K562 (cell line): ENCODE data around the gene SNX9. TPM values are rescaled to one million over a fixed set of nuclear protein-coding genes. Genes with fewer than 3 reads are reported as not detected.

Source experiments
- BCLAF1 ChIP-seq, 2 experiments: fragments of 450-650 bp in 1 of 2; IDR thresholded peaks; 2 replicates each; pipeline ENCODE4 v1.6.1; 2011 to 2017; ENCODE audit warnings: low read depth in 2 of 2, antibody characterized with exemption in 1 of 2, borderline replicate concordance in 1 of 2, low read length in 1 of 2, mild to moderate bottlenecking in 1 of 2, mixed read lengths in 1 of 2; ENCODE audit not compliant: control insufficient read depth in 1 of 2
- BRCA1 ChIP-seq, 2 experiments: fragments of 450-650 bp in 1 of 2; sonication (generic) in 1 of 2; formaldehyde crosslinking in 1 of 2; IDR thresholded peaks; 2 replicates each; pipeline versions ENCODE4 v1.5.0 to v1.6.1; 2017 to 2020; ENCODE audit warnings: mild to moderate bottlenecking in 1 of 2, missing genetic modification reagents in 1 of 2
- CEBPZ ChIP-seq: fragments of 150-350 bp; IDR thresholded peaks from 2 replicates; pipeline ENCODE4 v1.6.1; 2014; ENCODE audit warnings: low read depth, mild to moderate bottlenecking, low read length, borderline replicate concordance
- CREB3L1 ChIP-seq: fragments of 450-650 bp; IDR thresholded peaks from 2 replicates; pipeline ENCODE4 v1.6.1; 2014; ENCODE audit warnings: low read depth, mild to moderate bottlenecking, moderate library complexity, borderline replicate concordance
- FOXA3 ChIP-seq, 2 experiments: fragments of 450-650 bp in 1 of 2; sonication (generic) in 1 of 2; formaldehyde crosslinking; IDR thresholded peaks in 1 of 2; conservative IDR thresholded peaks in 1 of 2; 2 replicates each; pipeline versions ENCODE4 v1.4.0 to v1.8.0; 2020 to 2022; ENCODE audit warnings: mild to moderate bottlenecking in 2 of 2, missing genetic modification reagents in 1 of 2
- HDGF ChIP-seq: fragments of 450-650 bp; IDR thresholded peaks from 2 replicates; pipeline ENCODE4 v1.6.1; 2016
- ID3 ChIP-seq, 2 experiments: fragments of 250-450 bp in 1 of 2; fragments of 450-650 bp in 1 of 2; sonication (Bioruptor Pico) in 1 of 2; IDR thresholded peaks; 2 replicates each; pipeline versions ENCODE4 v1.6.1 to v1.8.0; 2016 to 2021; ENCODE audit warnings: mild to moderate bottlenecking in 2 of 2, moderate library complexity in 2 of 2, missing compliant biosample characterization in 1 of 2, missing genetic modification characterization in 1 of 2
- MECOM ChIP-seq: fragments of 250-450 bp; sonication (Bioruptor Pico); IDR thresholded peaks from 2 replicates; pipeline ENCODE4 v1.8.0; 2022; ENCODE audit warnings: inconsistent platforms
- MEIS2 ChIP-seq: fragments of 450-650 bp; IDR thresholded peaks from 2 replicates; pipeline ENCODE4 v1.6.1; 2014; ENCODE audit warnings: mild to moderate bottlenecking; ENCODE audit not compliant: partially characterized antibody
- PATZ1 ChIP-seq: fragments of 250-450 bp; sonication (Bioruptor Pico); IDR thresholded peaks from 2 replicates; pipeline ENCODE4 v1.5.0; 2020; ENCODE audit warnings: mild to moderate bottlenecking, borderline replicate concordance
- ZNF395 ChIP-seq: fragments of 200-800 bp; sonication (Bioruptor generic); IDR thresholded peaks from 2 replicates; pipeline ENCODE4 v1.6.1; 2017; ENCODE audit warnings: missing genetic modification characterization, missing compliant biosample characterization
- polyA plus RNA-seq, 8 experiments: library from polyadenylated mRNA; depleted of rRNA in 4 of 8; stranded (reverse) in 5 of 8; unstranded in 3 of 8; fragments of >200 nt; fragmentation: Nextera tagmentation in 2 of 8; fragmentation: Illumina TruSeq in 1 of 8; extraction: Ambion mirVana in 2 of 8; extraction: Trizol in 1 of 8; gene quantifications; 2 replicates each; pipeline versions ENCODE4 v1.2.1 to v1.2.3, GENCODE V29; 2011 to 2014; ENCODE audit warnings: inconsistent platforms in 1 of 8, missing spikeins in 1 of 8
- total RNA-seq, 7 experiments: library from RNA; depleted of rRNA in 6 of 7; stranded (reverse); fragments of >200 nt in 6 of 7; fragmentation: Illumina TruSeq in 2 of 7; extraction: Trizol in 2 of 7; gene quantifications; 2 replicates each; pipeline versions ENCODE4 v1.2.1 to v1.2.3, GENCODE V29; 2011 to 2021; ENCODE audit warnings: low replicate concordance in 1 of 7

SNX9 gene
- total and polyA plus RNA-seq, 9 of the 15 experiments (the other 6 are each of a cell fraction or from before 2014, with no cell fraction given): 6.0 to 81.7 (median 57.1) TPM

GRCh38 chr6:157861814-157862213 is 38.8 kb downstream of the SNX9 start (continued):
- TF ChIP-seq FOXA3 (CRISPR knock-in tag; conservative IDR thresholded peaks at IDR 0.05 in 1 of 2, IDR thresholded peaks at IDR 0.05 in 1 of 2) (0 out of 4 replicates have a peak, but pooled peaks of 1 of the 2 experiments have one; percentile 7), PATZ1 (CRISPR knock-in tag) (no peak), CEBPZ (no peak), HDGF (no peak), CREB3L1 (no peak), ZNF395 (no peak), MECOM (CRISPR knock-in tag) (peak; percentile 91), MEIS2 (peak; percentile 92), BRCA1 (IDR thresholded peaks at IDR 0.05) (no peak), BRCA1 (CRISPR knock-in tag; IDR thresholded peaks at IDR 0.05) (no peak), ID3 (CRISPR knock-in tag; IDR thresholded peaks at IDR 0.05) (no peak), ID3 (tag; IDR thresholded peaks at IDR 0.05) (no peak), BCLAF1 (IDR thresholded peaks at IDR 0.05; ENCODE audit: borderline replicate concordance in 1 of 2, control insufficient read depth in 1 of 2, low read depth in 2 of 2, low read length in 1 of 2) (no peak)
